ENCODE measurements around the gene GAPVD1.
"Not testable (repeated sequence)": the region's sequence is repeated elsewhere in the genome, so short reads cannot be mapped to it uniquely, and the experiment has no call there.

Gene GAPVD1

GRCh38 chr9:125295657-125296056 lies 34.0 kb downstream of the GAPVD1 start:
- TF ChIP-seq, protein P1, sequence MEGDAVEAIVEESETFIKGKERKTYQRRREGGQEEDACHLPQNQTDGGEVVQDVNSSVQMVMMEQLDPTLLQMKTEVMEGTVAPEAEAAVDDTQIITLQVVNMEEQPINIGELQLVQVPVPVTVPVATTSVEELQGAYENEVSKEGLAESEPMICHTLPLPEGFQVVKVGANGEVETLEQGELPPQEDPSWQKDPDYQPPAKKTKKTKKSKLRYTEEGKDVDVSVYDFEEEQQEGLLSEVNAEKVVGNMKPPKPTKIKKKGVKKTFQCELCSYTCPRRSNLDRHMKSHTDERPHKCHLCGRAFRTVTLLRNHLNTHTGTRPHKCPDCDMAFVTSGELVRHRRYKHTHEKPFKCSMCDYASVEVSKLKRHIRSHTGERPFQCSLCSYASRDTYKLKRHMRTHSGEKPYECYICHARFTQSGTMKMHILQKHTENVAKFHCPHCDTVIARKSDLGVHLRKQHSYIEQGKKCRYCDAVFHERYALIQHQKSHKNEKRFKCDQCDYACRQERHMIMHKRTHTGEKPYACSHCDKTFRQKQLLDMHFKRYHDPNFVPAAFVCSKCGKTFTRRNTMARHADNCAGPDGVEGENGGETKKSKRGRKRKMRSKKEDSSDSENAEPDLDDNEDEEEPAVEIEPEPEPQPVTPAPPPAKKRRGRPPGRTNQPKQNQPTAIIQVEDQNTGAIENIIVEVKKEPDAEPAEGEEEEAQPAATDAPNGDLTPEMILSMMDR (conservative IDR thresholded peaks at IDR 0.05; ENCODE audit: low read depth, low read length), result no peak
- H3K4me3 ChIP-seq (ENCODE audit: low read length), result no peak overlapping the region
- DNase-seq (ENCODE audit: low read depth), result no peak

DNA sequence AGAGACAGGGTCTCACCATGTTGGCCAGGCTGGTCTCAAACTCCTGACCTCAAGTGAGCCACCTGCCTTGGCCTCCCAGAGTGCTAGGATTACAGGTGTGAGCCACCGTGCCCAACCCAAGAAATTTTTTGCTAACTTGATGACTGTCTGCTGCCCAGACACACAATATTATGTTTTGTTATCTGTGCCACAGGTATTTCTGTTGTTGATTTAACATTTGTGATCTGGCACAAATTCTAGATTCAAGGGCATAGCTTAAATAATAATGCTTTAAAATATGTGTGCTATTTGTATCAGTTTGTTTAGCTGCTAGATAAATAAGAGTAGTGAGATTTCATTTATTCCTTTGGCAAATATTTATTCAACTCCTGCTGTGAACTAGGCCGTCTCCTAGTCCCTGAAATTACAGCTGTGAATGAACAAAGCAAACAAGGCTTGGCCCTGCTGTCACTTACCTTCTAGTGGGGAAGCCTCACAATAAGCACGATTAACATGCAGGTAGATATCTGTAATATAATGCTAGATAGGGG lies 35.3 kb downstream of the GAPVD1 start:
- TF ChIP-seq, protein P1 (conservative IDR thresholded peaks at IDR 0.05; ENCODE audit: low read depth, low read length), result no peak
- no peak overlapping the region for H3K4me3 ChIP-seq (ENCODE audit: low read length)
- no peak for DNase-seq (ENCODE audit: low read depth)

GRCh38 chr9:125297917-125298316 lies 36.3 kb downstream of the GAPVD1 start:
- no peak overlapping the region for H3K4me3 ChIP-seq (ENCODE audit: low read length)
- TF ChIP-seq, protein P1 (conservative IDR thresholded peaks at IDR 0.05; ENCODE audit: low read depth, low read length), result no peak

DNA sequence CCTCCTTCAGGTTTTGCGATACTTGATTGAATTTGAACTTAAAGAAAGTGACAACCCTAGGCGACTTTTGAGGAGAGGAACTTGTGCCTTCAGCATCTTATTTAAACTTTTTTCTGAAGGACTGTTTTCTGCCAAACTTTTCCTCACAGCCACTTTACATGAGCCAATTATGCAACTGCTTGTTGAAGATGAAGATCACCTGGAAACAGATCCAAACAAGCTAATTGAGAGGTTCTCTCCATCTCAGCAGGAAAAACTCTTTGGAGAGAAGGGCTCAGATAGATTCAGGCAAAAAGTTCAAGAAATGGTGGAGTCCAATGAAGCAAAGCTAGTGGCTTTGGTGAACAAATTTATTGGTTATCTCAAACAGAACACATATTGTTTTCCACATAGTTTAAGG lies 40.6 kb downstream of the GAPVD1 start:
- H3K4me3 ChIP-seq (ENCODE audit: low read length), result no peak overlapping the region
- TF ChIP-seq, protein P1 (conservative IDR thresholded peaks at IDR 0.05; ENCODE audit: low read depth, low read length), result no peak
- DNase-seq (ENCODE audit: low read depth), result no peak

More at GRCh38 chr9:125297917-125298316, 36.3 kb downstream of the GAPVD1 start:
- DNase-seq (ENCODE audit: low read depth), result no peak

DNA sequence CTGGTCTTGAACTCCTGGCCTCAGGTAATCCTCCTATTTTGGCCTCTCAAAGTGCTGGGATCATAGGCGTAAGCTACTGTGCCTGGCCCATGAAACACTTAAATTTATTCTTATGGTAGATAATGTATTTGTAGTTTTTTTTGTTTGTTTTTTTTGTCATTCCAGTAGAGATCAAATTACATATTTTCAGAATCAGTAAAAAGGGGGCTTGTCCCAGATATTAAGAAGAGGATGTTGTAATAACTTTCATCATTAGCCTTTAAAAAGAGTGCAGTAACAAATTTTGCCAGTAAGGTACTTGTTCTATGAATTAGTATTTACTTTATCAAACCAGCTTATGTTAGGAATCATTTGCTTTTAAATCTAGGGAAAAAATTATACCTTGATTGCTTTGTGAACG lies 42.6 kb downstream of the GAPVD1 start:
- no peak overlapping the region for H3K4me3 ChIP-seq (ENCODE audit: low read length)
- DNase-seq (ENCODE audit: low read depth), result no peak
- TF ChIP-seq, protein P1 (conservative IDR thresholded peaks at IDR 0.05; ENCODE audit: low read depth, low read length), result no peak

GRCh38 chr9:125312411-125312810 lies 50.8 kb downstream of the GAPVD1 start:
- H3K4me3 ChIP-seq (ENCODE audit: low read length), result no peak overlapping the region
- DNase-seq (ENCODE audit: low read depth), result no peak
- TF ChIP-seq, protein P1 (conservative IDR thresholded peaks at IDR 0.05; ENCODE audit: low read depth, low read length), result no peak

- not testable (repeated sequence) for DNase-seq (ENCODE audit: low read depth); H3K4me3 ChIP-seq (ENCODE audit: low read length)
Measured at GRCh38 chr9:125316359-125316758, 54.7 kb downstream of the GAPVD1 start.

DNA sequence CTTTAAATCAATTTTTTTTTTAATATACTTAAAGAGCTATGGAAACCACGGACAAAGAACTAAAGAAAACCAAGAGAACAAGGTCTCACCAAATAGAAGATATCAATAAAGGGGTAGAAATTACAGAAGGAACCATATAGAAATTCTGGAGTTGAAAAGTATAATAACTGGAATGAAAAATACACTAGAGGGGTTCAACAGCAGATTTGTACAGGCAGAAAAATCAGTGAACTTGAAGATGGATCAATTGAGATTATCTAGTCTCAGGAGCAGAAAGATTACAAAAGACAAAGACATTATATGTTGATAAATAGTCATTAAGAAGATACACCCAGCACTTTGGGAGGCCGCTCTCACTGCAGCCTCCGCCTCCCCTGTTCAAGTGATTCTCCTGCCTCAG lies 56.1 kb downstream of the GAPVD1 start:
- no peak overlapping the region for H3K4me3 ChIP-seq (ENCODE audit: low read length)
- DNase-seq (ENCODE audit: low read depth), result no peak
- TF ChIP-seq, protein P1 (conservative IDR thresholded peaks at IDR 0.05; ENCODE audit: low read depth, low read length), result no peak
